ENCODE data around the gene HSPBP1. TPM values are rescaled to one million over a fixed set of nuclear protein-coding genes. Genes with fewer than 3 reads are reported as not detected.

The HSPBP1 gene
- total and polyA plus RNA-seq, 9 of the 15 experiments (the other 6 are each of a cell fraction or from before 2014, with no cell fraction given) = 0.83 to 81.3 (median 21.8) TPM

DNA sequence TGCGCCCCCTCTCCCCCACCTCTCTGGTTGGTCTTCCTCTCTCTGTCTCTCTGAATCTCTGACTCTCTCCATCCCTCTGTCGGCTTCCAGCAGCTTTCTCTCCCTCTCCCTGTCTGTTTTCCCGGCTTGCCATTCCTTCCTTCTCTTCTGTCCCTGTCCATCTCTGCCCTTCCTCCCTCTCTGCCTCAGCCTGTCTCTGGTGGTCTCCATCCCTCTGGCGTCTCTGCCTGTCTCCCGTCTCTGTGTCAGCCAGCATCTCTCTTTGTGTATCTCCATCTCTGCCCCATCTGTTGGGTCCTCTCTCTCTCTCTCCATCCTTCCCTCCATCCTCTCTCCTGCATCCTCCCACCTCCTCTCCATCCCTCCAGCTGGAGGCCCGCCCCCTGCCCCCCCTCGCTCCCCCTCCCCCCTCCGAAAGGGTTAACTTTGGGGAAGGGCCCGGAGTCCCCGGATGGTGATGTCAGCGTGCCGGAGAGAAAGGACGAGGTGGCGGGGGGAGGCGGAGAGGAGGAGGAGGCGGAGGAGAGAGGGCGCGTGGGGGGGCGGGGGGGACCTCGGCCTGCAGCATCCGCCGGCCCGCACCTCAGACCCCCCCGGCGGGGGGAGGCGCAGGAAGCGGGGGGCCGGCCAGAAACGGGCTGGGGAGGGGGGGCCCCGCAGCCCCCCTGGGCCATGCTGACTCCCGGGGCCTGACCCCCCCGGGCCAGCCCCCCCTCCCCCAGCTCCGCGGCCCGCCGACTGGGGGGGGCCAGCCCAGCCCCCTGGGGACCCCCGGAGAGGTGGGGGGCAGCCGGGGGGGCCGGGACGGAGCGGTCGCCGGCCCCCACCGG lies 3.9 kb upstream of the HSPBP1 start, which contains the start of gene BRSK1 (continued):
- TF ChIP-seq, protein P1, sequence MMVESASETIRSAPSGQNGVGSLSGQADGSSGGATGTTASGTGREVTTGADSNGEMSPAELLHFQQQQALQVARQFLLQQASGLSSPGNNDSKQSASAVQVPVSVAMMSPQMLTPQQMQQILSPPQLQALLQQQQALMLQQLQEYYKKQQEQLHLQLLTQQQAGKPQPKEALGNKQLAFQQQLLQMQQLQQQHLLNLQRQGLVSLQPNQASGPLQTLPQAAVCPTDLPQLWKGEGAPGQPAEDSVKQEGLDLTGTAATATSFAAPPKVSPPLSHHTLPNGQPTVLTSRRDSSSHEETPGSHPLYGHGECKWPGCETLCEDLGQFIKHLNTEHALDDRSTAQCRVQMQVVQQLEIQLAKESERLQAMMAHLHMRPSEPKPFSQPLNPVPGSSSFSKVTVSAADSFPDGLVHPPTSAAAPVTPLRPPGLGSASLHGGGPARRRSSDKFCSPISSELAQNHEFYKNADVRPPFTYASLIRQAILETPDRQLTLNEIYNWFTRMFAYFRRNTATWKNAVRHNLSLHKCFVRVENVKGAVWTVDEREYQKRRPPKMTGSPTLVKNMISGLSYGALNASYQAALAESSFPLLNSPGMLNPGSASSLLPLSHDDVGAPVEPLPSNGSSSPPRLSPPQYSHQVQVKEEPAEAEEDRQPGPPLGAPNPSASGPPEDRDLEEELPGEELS (CRISPR knock-in tag; IDR thresholded peaks at IDR 0.05; ENCODE audit: borderline replicate concordance) = no peak
- TF ChIP-seq, protein P2, sequence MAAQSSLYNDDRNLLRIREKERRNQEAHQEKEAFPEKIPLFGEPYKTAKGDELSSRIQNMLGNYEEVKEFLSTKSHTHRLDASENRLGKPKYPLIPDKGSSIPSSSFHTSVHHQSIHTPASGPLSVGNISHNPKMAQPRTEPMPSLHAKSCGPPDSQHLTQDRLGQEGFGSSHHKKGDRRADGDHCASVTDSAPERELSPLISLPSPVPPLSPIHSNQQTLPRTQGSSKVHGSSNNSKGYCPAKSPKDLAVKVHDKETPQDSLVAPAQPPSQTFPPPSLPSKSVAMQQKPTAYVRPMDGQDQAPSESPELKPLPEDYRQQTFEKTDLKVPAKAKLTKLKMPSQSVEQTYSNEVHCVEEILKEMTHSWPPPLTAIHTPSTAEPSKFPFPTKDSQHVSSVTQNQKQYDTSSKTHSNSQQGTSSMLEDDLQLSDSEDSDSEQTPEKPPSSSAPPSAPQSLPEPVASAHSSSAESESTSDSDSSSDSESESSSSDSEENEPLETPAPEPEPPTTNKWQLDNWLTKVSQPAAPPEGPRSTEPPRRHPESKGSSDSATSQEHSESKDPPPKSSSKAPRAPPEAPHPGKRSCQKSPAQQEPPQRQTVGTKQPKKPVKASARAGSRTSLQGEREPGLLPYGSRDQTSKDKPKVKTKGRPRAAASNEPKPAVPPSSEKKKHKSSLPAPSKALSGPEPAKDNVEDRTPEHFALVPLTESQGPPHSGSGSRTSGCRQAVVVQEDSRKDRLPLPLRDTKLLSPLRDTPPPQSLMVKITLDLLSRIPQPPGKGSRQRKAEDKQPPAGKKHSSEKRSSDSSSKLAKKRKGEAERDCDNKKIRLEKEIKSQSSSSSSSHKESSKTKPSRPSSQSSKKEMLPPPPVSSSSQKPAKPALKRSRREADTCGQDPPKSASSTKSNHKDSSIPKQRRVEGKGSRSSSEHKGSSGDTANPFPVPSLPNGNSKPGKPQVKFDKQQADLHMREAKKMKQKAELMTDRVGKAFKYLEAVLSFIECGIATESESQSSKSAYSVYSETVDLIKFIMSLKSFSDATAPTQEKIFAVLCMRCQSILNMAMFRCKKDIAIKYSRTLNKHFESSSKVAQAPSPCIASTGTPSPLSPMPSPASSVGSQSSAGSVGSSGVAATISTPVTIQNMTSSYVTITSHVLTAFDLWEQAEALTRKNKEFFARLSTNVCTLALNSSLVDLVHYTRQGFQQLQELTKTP (IDR thresholded peaks at IDR 0.05; ENCODE audit: low read depth in 1 of 2, partially characterized antibody in 2 of 2) = peak in 1 of 2 experiments; percentile 39
- no peak for TF ChIP-seq MCM2 (IDR thresholded peaks at IDR 0.05; ENCODE audit: low read depth)
- no peak for TF ChIP-seq ZNF589 (CRISPR knock-in tag; IDR thresholded peaks at IDR 0.05; ENCODE audit: low read depth)
- TF ChIP-seq GATAD2B (IDR thresholded peaks at IDR 0.05; ENCODE audit: borderline replicate concordance) = no peak
- no peak for TF ChIP-seq ZNF121 (CRISPR knock-in tag; conservative IDR thresholded peaks at IDR 0.05)
- TF ChIP-seq ZNF316 (IDR thresholded peaks at IDR 0.05) = 0 out of 2 replicates have a peak, but pooled peaks have one; percentile 14
- TF ChIP-seq, protein P3, sequence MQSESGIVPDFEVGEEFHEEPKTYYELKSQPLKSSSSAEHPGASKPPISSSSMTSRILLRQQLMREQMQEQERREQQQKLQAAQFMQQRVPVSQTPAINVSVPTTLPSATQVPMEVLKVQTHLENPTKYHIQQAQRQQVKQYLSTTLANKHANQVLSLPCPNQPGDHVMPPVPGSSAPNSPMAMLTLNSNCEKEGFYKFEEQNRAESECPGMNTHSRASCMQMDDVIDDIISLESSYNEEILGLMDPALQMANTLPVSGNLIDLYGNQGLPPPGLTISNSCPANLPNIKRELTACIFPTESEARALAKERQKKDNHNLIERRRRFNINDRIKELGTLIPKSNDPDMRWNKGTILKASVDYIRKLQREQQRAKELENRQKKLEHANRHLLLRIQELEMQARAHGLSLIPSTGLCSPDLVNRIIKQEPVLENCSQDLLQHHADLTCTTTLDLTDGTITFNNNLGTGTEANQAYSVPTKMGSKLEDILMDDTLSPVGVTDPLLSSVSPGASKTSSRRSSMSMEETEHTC (IDR thresholded peaks at IDR 0.05) = no peak
- TF ChIP-seq POLR2B (IDR thresholded peaks at IDR 0.05; ENCODE audit: low read depth, partially characterized antibody) = no peak
- TF ChIP-seq BRCA1 (IDR thresholded peaks at IDR 0.05) = no peak
- no peak for TF ChIP-seq BRCA1 (CRISPR knock-in tag; IDR thresholded peaks at IDR 0.05)
- TF ChIP-seq KDM5B (IDR thresholded peaks at IDR 0.05; ENCODE audit: insufficient replicate concordance, low read depth, low read length) = no peak
- TF ChIP-seq, protein P4, sequence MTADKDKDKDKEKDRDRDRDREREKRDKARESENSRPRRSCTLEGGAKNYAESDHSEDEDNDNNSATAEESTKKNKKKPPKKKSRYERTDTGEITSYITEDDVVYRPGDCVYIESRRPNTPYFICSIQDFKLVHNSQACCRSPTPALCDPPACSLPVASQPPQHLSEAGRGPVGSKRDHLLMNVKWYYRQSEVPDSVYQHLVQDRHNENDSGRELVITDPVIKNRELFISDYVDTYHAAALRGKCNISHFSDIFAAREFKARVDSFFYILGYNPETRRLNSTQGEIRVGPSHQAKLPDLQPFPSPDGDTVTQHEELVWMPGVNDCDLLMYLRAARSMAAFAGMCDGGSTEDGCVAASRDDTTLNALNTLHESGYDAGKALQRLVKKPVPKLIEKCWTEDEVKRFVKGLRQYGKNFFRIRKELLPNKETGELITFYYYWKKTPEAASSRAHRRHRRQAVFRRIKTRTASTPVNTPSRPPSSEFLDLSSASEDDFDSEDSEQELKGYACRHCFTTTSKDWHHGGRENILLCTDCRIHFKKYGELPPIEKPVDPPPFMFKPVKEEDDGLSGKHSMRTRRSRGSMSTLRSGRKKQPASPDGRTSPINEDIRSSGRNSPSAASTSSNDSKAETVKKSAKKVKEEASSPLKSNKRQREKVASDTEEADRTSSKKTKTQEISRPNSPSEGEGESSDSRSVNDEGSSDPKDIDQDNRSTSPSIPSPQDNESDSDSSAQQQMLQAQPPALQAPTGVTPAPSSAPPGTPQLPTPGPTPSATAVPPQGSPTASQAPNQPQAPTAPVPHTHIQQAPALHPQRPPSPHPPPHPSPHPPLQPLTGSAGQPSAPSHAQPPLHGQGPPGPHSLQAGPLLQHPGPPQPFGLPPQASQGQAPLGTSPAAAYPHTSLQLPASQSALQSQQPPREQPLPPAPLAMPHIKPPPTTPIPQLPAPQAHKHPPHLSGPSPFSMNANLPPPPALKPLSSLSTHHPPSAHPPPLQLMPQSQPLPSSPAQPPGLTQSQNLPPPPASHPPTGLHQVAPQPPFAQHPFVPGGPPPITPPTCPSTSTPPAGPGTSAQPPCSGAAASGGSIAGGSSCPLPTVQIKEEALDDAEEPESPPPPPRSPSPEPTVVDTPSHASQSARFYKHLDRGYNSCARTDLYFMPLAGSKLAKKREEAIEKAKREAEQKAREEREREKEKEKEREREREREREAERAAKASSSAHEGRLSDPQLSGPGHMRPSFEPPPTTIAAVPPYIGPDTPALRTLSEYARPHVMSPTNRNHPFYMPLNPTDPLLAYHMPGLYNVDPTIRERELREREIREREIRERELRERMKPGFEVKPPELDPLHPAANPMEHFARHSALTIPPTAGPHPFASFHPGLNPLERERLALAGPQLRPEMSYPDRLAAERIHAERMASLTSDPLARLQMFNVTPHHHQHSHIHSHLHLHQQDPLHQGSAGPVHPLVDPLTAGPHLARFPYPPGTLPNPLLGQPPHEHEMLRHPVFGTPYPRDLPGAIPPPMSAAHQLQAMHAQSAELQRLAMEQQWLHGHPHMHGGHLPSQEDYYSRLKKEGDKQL (CRISPR knock-in tag; IDR thresholded peaks at IDR 0.05; ENCODE audit: borderline replicate concordance) = no peak
- peak; percentile 40; the same call in 1 of the 2 replicates for TF ChIP-seq OTX1 (CRISPR knock-in tag; IDR thresholded peaks at IDR 0.05)
